Measurements from ENCODE around the gene NSD1. TPM values are rescaled to one million over a fixed set of nuclear protein-coding genes. Genes with fewer than 3 reads are reported as not detected.

Gene NSD1
- total and polyA plus RNA-seq, 9 of the 15 experiments (the other 6 are each of a cell fraction or from before 2014, with no cell fraction given): 3.8 to 51.0 (median 24.7) TPM

DNA sequence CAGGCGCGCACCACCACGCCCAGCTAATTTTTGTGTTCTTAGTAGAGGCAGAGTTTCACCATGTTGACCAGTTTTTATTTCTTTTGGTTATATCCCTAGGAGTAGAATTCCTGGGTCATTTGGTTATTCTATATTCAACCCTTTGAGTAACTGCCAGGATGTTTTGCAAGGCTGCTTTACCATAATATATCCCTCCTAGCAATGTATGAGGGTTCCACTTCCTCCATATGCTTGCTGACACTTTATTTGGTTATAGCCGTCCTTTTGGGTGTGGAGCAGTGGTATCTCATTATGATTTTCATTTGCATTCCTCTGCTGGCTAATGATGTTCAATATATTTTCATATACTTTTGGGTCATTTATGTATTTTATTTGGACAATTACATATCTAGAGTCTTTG lies 88.7 kb downstream of the NSD1 start:
- Histone ChIP-seq H3K36me3 (ENCODE audit: control insufficient read depth, insufficient read depth, low read length) (peaks cover 18% of the 10 kb centered on the region; the same call in 1 of the 3 replicates), H3K27me3 (ENCODE audit: control insufficient read depth in 2 of 2, insufficient read depth in 2 of 2, low read length in 2 of 2) (no peaks in the 10 kb centered on the region), H3K4me3 (no peak overlapping the region), H2AFZ (ENCODE audit: low read depth, low read length) (no peak overlapping the region), H3K9me1 (ENCODE audit: control insufficient read depth, insufficient read depth, low read length) (no peaks in the 10 kb centered on the region), H3K4me1 (replicated peaks in 1 of 2; ENCODE audit: control insufficient read depth in 2 of 2, insufficient read depth in 2 of 2, low read length in 2 of 2) (no peaks in the 10 kb centered on the region), H3K9ac (ENCODE audit: insufficient read depth in 1 of 2, low read depth in 2 of 2, low read length in 2 of 2) (no peak overlapping the region), H4K20me1 (replicated peaks; ENCODE audit: control insufficient read depth, insufficient read depth, low read length) (no peaks in the 10 kb centered on the region), H3K9me3 (replicated peaks; ENCODE audit: control insufficient read depth, insufficient read depth, low read depth, low read length) (no peaks in the 10 kb centered on the region), H3K27ac (ENCODE audit: extremely low read depth, low read depth, low read length) (no peak overlapping the region), H3K79me2 (ENCODE audit: control insufficient read depth, insufficient read depth, low read length) (peaks cover 46% of the 10 kb centered on the region), H3K4me2 (ENCODE audit: insufficient read depth, low read length) (no peak overlapping the region)
- intact Hi-C loops (cut with micrococcal nuclease) (no loop called here), in situ Hi-C loops (cut with MboI) (no loop called here)
- BruUV-seq (replicated peaks): no TSS peak
- POLR2A ChIA-PET: interaction anchor here (1.1 kb wide), 1 partner anchor 11 kb away, joined by 3 read pairs; no protein-coding TSS in a partner anchor
- WGBS (ENCODE audit: insufficient coverage, low coverage, missing lambda C conversion rate): 92% methylated on average over 4 of the region's 4 CpGs
- ATAC-seq (no peak), FAIRE-seq (no peak), DNase-seq (ENCODE audit: extremely low read depth in 1 of 4, low spot score in 3 of 4) (no peak)
- TF ChIP-seq HMG20A (CRISPR knock-in tag; conservative IDR thresholded peaks at IDR 0.05) (no peak), ILF3 (IDR thresholded peaks at IDR 0.05; ENCODE audit: borderline replicate concordance) (no peak), POLR2H (tag; IDR thresholded peaks at IDR 0.05; ENCODE audit: low read depth) (no peak), CEBPG (CRISPR knock-in tag; IDR thresholded peaks at IDR 0.05) (no peak), CEBPG (tag; conservative IDR thresholded peaks at IDR 0.05 in 1 of 2, IDR thresholded peaks at IDR 0.05 in 1 of 2) (no peak), TRIM24 (IDR thresholded peaks at IDR 0.05) (no peak), PHF21A (IDR thresholded peaks at IDR 0.05; ENCODE audit: borderline replicate concordance, low read depth) (no peak), EP400 (IDR thresholded peaks at IDR 0.05) (no peak)
- CTCF ChIA-PET (ENCODE audit: low intra/inter-chr PET ratio): no interaction called here

Measured in K562 (cell line).